Peyer's patch (tissue), 4 donors: Measurements from ENCODE around the gene MTUS2.

ENCODE experiments used
- CTCF ChIP-seq, 6 experiments: fragments of 450-650 bp in 4 of 6; fragments of 200-600 bp in 2 of 6; sonication (generic) in 1 of 6; IDR thresholded peaks; one replicate each; pipeline ENCODE4 v1.5.1; 2017 to 2019; ENCODE audit warnings: antibody characterized with exemption in 6 of 6, mild to moderate bottlenecking in 3 of 6, moderate library complexity in 1 of 6
- POLR2A ChIP-seq, 2 donors: fragments of 450-650 bp; IDR thresholded peaks; one replicate each; pipeline ENCODE4 v1.5.1; 2017; ENCODE audit warnings: antibody characterized with exemption in 2 of 2, mild to moderate bottlenecking in 2 of 2, moderate library complexity in 2 of 2

GRCh38 chr13:28826368-28826767 is 6.2 kb downstream of the MTUS2 start:
- TF ChIP-seq CTCF (IDR thresholded peaks at IDR 0.05) = no peak
- TF ChIP-seq POLR2A (IDR thresholded peaks at IDR 0.05) = no peak
